K562 (cell line): ENCODE results near the gene H2BK1. TPM values are rescaled to one million over a fixed set of nuclear protein-coding genes. Genes with fewer than 3 reads are reported as not detected.

Experiments used
- ATAC-seq: fragments of 200-7000 bp; cut with Tn5 transposase; 3 replicates; pipeline ENCODE4 v1.9.1; 2020; ENCODE audit warnings: moderate library complexity
- BruUV-seq: library from RNA; stranded (reverse); fragments of 400-500 nt; replicated peaks from 2 replicates; lab custom pipeline; 2021; lab: Mats Ljungman, UMichigan
- CTCF ChIA-PET: fragments of 300-600 bp; formaldehyde crosslinking; extraction: SDS; loops from one replicate; lab custom pipeline; 2021; ENCODE audit warnings: low intra/inter-chr PET ratio; lab: Yijun Ruan, JAX
- POLR2A ChIA-PET: fragments of 300-600, 350-650 bp; sonication (Branson Sonifier 250); formaldehyde crosslinking; extraction: SDS; loops from one replicate; lab custom pipeline; 2021; ENCODE audit warnings: antibody characterized with exemption, inconsistent platforms; lab: Yijun Ruan, JAX
- DNase-seq, 4 experiments: peaks; one replicate each; pipeline versions ENCODE4 v3.0.0 to v3.0.0-alpha.2; 2011 to 2018; ENCODE audit warnings: low spot score in 3 of 4, mixed read lengths in 3 of 4; ENCODE audit errors: extremely low read depth in 1 of 4
- FAIRE-seq: peaks from 2 replicates; lab custom pipeline; 2011; peaks lifted over from hg19 to GRCh38; lab: Jason Lieb, UNC
- H2AFZ ChIP-seq: 2 replicates; pipeline ENCODE4 v1.6.0; 2011; ENCODE audit warnings: low read depth, low read length, control low read depth, inconsistent platforms
- H3K27ac ChIP-seq: fragments of 200-600 bp; 3 replicates; pipeline ENCODE4 v1.8.0; 2011; ENCODE audit warnings: low read depth, mild to moderate bottlenecking, control low read depth, inconsistent platforms, low read length, moderate library complexity, mixed read lengths; ENCODE audit errors: extremely low read depth
- H3K27me3 ChIP-seq, 2 experiments: fragments of 300-600 bp in 1 of 2; 2 replicates in 1 of 2; 3 replicates in 1 of 2; pipeline versions ENCODE4 v1.6.0 to v1.8.0; 2011; ENCODE audit warnings: inconsistent platforms in 2 of 2, low read length in 2 of 2, mild to moderate bottlenecking in 1 of 2, mixed read lengths in 1 of 2, moderate library complexity in 1 of 2; ENCODE audit not compliant: control insufficient read depth in 2 of 2, insufficient read depth in 2 of 2
- H3K36me3 ChIP-seq: fragments of 300-600 bp; 3 replicates; pipeline ENCODE4 v1.8.0; 2011; ENCODE audit warnings: mild to moderate bottlenecking, low read length, inconsistent platforms; ENCODE audit not compliant: control insufficient read depth, insufficient read depth
- H3K4me1 ChIP-seq, 2 experiments: fragments of 200-600 bp in 1 of 2; replicated peaks in 1 of 2; 2 replicates in 1 of 2; 3 replicates in 1 of 2; pipeline versions ENCODE4 v1.5.1 to v1.8.0; 2011; ENCODE audit warnings: inconsistent platforms in 2 of 2, low read length in 2 of 2, mild to moderate bottlenecking in 1 of 2, mixed read lengths in 1 of 2, moderate library complexity in 1 of 2; ENCODE audit not compliant: control insufficient read depth in 2 of 2, insufficient read depth in 2 of 2
- H3K4me2 ChIP-seq: 2 replicates; pipeline ENCODE4 v1.6.1; 2011; ENCODE audit warnings: low read length, control low read depth, inconsistent platforms, mixed read lengths; ENCODE audit not compliant: insufficient read depth
- H3K4me3 ChIP-seq: fragments of 200-600 bp; sonication (generic), shearing (Covaris generic); 2 replicates; pipeline ENCODE4 v1.5.1; 2016; ENCODE audit warnings: control low read depth, inconsistent platforms
- H3K79me2 ChIP-seq: fragments of 200-600 bp; 3 replicates; pipeline ENCODE4 v1.8.0; 2011; ENCODE audit warnings: low read length, inconsistent platforms; ENCODE audit not compliant: control insufficient read depth, insufficient read depth
- H3K9ac ChIP-seq, 2 experiments: 2 replicates each; pipeline versions ENCODE4 v1.6.0 to v1.6.1; 2011; ENCODE audit warnings: low read depth in 2 of 2, low read length in 2 of 2, control low read depth in 1 of 2, inconsistent platforms in 1 of 2, mild to moderate bottlenecking in 1 of 2, mixed read lengths in 1 of 2; ENCODE audit not compliant: insufficient read depth in 1 of 2
- H3K9me1 ChIP-seq: one replicate; pipeline ENCODE4 v1.6.0; 2011; ENCODE audit warnings: inconsistent platforms, mild to moderate bottlenecking, low read length, moderate library complexity; ENCODE audit not compliant: control insufficient read depth, insufficient read depth
- H3K9me3 ChIP-seq: replicated peaks from 2 replicates; pipeline ENCODE4 v1.5.1; 2011; ENCODE audit warnings: low read depth, low read length, inconsistent platforms; ENCODE audit not compliant: control insufficient read depth, insufficient read depth
- H4K20me1 ChIP-seq: replicated peaks from 2 replicates; pipeline ENCODE4 v1.6.1; 2011; ENCODE audit warnings: low read length, inconsistent platforms, mixed read lengths; ENCODE audit not compliant: control insufficient read depth, insufficient read depth
- ELF4 ChIP-seq: fragments of 450-650 bp; formaldehyde crosslinking; IDR thresholded peaks from 2 replicates; pipeline ENCODE4 v1.4.0; 2022; ENCODE audit warnings: missing genetic modification characterization
- FOXJ3 ChIP-seq: sonication (generic); formaldehyde crosslinking; IDR thresholded peaks from 2 replicates; pipeline ENCODE4 v1.4.0; 2020; ENCODE audit warnings: mild to moderate bottlenecking, missing genetic modification reagents
- FOXP1 ChIP-seq: sonication (generic); formaldehyde crosslinking; IDR thresholded peaks from 2 replicates; pipeline ENCODE4 v1.8.0; 2022; ENCODE audit warnings: mild to moderate bottlenecking, missing genetic modification reagents
- PHF21A ChIP-seq: fragments of 450-650 bp; IDR thresholded peaks from 2 replicates; pipeline ENCODE4 v1.6.1; 2017; ENCODE audit warnings: low read depth, borderline replicate concordance
- RNF2 ChIP-seq: sonication (generic); IDR thresholded peaks from 2 replicates; pipeline ENCODE4 v1.6.1; 2016
- TGIF2 ChIP-seq: sonication (generic); formaldehyde crosslinking; IDR thresholded peaks from 2 replicates; pipeline ENCODE4 v1.8.1; 2022; ENCODE audit warnings: mild to moderate bottlenecking, missing genetic modification reagents, moderate library complexity
- ZNF134 ChIP-seq: fragments of 250-450 bp; sonication (Bioruptor Pico); conservative IDR thresholded peaks from 2 replicates; pipeline ENCODE4 v1.4.0; 2020
- WGBS: fragments of 100-300 bp; shearing (Covaris generic); methylation state at CpG from one replicate; pipeline ENCODE4 v1.1.6; 2016; ENCODE audit warnings: low coverage, mixed read lengths; ENCODE audit not compliant: insufficient coverage; ENCODE audit errors: missing lambda C conversion rate; 5-methylcytosine and 5-hydroxymethylcytosine counted together
- in situ Hi-C: fragments of 300-500 bp; cut with MboI; formaldehyde crosslinking; loops from 4 replicates; pipeline ENCODE4 v1.15.0; 2018; ENCODE audit warnings: inconsistent platforms, mixed read lengths
- intact Hi-C: fragments of 100-400 bp; cut with micrococcal nuclease; formaldehyde crosslinking; loops from 2 replicates; pipeline ENCODE4 v1.14.2; 2022
- polyA plus RNA-seq, 8 experiments: library from polyadenylated mRNA; depleted of rRNA in 4 of 8; stranded (reverse) in 5 of 8; unstranded in 3 of 8; fragments of >200 nt; fragmentation: Nextera tagmentation in 2 of 8; fragmentation: Illumina TruSeq in 1 of 8; extraction: Ambion mirVana in 2 of 8; extraction: Trizol in 1 of 8; gene quantifications; 2 replicates each; pipeline versions ENCODE4 v1.2.1 to v1.2.3, GENCODE V29; 2011 to 2014; ENCODE audit warnings: inconsistent platforms in 1 of 8, missing spikeins in 1 of 8
- total RNA-seq, 7 experiments: library from RNA; depleted of rRNA in 6 of 7; stranded (reverse); fragments of >200 nt in 6 of 7; fragmentation: Illumina TruSeq in 2 of 7; extraction: Trizol in 2 of 7; gene quantifications; 2 replicates each; pipeline versions ENCODE4 v1.2.1 to v1.2.3, GENCODE V29; 2011 to 2021; ENCODE audit warnings: low replicate concordance in 1 of 7

Gene H2BK1
- total and polyA plus RNA-seq, 9 of the 15 experiments (the other 6 are each of a cell fraction or from before 2014, with no cell fraction given): not detected

- Histone ChIP-seq H3K79me2 (no peaks in the 10 kb centered on the region), H3K9me3 (no peaks in the 10 kb centered on the region; the same call in 1 of the 2 replicates), H3K27ac (no peak overlapping the region), H3K27me3 (peaks cover 33 to 58% of the 10 kb centered on the region in 2 experiments), H3K36me3 (no peaks in the 10 kb centered on the region), H3K4me1 (peaks cover 0 to 18% of the 10 kb centered on the region in 2 experiments; a peak in 1 of 5 replicates), H3K9me1 (peaks cover 3% of the 10 kb centered on the region), H3K4me2 (no peak overlapping the region)
- DNase-seq (no peak), FAIRE-seq (no peak), ATAC-seq (no peak)
- TF ChIP-seq TGIF2 (CRISPR knock-in tag) (no peak), PHF21A (no peak), ELF4 (CRISPR knock-in tag) (no peak), FOXJ3 (no peak), RNF2 (no peak), FOXP1 (CRISPR knock-in tag) (no peak), ZNF134 (CRISPR knock-in tag) (no peak)
- TF ChIP-seq, all 486 proteins: peak for 0
- peaks cover 11% of the 10 kb centered on the region; the same call in 1 of the 2 replicates for H4K20me1 ChIP-seq
- WGBS: 21% methylated on average over 16 of the region's 16 CpGs
- intact Hi-C loops (loop anchor here (10.0 kb wide), 2 partner anchors 160 to 210 kb away; no protein-coding TSS in a partner anchor), in situ Hi-C loops (no loop called here)
- no TSS peak for BruUV-seq
- no peak overlapping the region for H3K4me3 ChIP-seq
- H2AFZ ChIP-seq: no peak overlapping the region
- POLR2A ChIA-PET: interaction anchor here (0.7 kb wide), 2 partner anchors 18 to 31 kb away, joined by 3 read pairs; no protein-coding TSS in a partner anchor
- H3K9ac ChIP-seq: no peak overlapping the region
- CTCF ChIA-PET: interaction anchor here (0.7 to 0.9 kb wide), 3 partner anchors 13 to 299 kb away, joined by 3 read pairs; no protein-coding TSS in a partner anchor
These were observed 35.1 kb downstream of the H2BK1 start for GRCh38 chr7:151175047-151175792.
